Measurements from ENCODE around the gene RAD50.

RAD50 gene

DNA sequence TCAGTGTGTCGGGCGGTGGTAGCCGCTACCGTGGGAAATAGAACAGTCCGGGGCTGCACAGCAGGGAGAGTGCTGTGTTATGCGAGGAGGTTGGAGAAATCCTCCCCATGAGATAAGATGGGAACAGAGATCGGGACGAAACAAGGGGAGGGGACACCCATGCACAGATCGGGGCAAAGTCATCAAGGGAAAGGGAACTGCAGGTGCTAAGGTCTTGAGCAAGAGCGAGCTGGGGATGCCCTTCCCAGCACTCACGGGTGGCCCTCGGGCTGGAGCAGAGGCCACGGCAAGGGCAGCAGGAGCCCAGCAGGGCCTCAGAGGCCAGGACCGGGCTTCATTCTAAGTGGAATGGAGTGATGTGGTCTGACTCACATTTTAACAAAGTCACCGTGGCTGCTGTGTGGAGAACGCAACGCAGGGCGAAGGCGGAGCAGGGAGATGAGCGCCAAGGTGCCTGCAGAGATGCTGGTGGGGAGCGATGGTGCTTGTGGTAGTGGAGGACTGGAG, 108.8 kb downstream of the RAD50 start:
- H3F3A ChIP-seq (ENCODE audit: insufficient read depth) = no peaks in the 10 kb centered on the region
- H3K9me3 ChIP-seq (ENCODE audit: insufficient read depth, low read length) = no peaks in the 10 kb centered on the region
- H3K9me2 ChIP-seq (replicated peaks; ENCODE audit: insufficient read depth, low read length) = no peaks in the 10 kb centered on the region
- no peak overlapping the region for H2AFZ ChIP-seq (ENCODE audit: low read depth, low read length, severe bottlenecking)
- H3K4me3 ChIP-seq (ENCODE audit: insufficient read depth, low read length, poor library complexity, severe bottlenecking) = no peak overlapping the region
- no peak overlapping the region for H3K27ac ChIP-seq (ENCODE audit: low read depth, low read length)
- H3K9ac ChIP-seq (ENCODE audit: low read length) = no peak overlapping the region
- H3K27me3 ChIP-seq (ENCODE audit: low read length) = no peaks in the 10 kb centered on the region
- no peaks in the 10 kb centered on the region for H3K79me2 ChIP-seq (ENCODE audit: insufficient read depth, low read length)
- no peak for TF ChIP-seq EZH2phosphoT487 (conservative IDR thresholded peaks at IDR 0.05; ENCODE audit: low read length)
- TF ChIP-seq, protein P1, sequence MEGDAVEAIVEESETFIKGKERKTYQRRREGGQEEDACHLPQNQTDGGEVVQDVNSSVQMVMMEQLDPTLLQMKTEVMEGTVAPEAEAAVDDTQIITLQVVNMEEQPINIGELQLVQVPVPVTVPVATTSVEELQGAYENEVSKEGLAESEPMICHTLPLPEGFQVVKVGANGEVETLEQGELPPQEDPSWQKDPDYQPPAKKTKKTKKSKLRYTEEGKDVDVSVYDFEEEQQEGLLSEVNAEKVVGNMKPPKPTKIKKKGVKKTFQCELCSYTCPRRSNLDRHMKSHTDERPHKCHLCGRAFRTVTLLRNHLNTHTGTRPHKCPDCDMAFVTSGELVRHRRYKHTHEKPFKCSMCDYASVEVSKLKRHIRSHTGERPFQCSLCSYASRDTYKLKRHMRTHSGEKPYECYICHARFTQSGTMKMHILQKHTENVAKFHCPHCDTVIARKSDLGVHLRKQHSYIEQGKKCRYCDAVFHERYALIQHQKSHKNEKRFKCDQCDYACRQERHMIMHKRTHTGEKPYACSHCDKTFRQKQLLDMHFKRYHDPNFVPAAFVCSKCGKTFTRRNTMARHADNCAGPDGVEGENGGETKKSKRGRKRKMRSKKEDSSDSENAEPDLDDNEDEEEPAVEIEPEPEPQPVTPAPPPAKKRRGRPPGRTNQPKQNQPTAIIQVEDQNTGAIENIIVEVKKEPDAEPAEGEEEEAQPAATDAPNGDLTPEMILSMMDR (IDR thresholded peaks at IDR 0.05; ENCODE audit: insufficient read depth, low read length, poor library complexity, severe bottlenecking) = no peak
- H3K4me2 ChIP-seq (ENCODE audit: low read depth, low read length, poor library complexity, severe bottlenecking) = no peak overlapping the region
- H3K36me3 ChIP-seq (ENCODE audit: low read length) = no peaks in the 10 kb centered on the region
- H4K20me1 ChIP-seq (ENCODE audit: low read depth, low read length) = no peaks in the 10 kb centered on the region

DNA sequence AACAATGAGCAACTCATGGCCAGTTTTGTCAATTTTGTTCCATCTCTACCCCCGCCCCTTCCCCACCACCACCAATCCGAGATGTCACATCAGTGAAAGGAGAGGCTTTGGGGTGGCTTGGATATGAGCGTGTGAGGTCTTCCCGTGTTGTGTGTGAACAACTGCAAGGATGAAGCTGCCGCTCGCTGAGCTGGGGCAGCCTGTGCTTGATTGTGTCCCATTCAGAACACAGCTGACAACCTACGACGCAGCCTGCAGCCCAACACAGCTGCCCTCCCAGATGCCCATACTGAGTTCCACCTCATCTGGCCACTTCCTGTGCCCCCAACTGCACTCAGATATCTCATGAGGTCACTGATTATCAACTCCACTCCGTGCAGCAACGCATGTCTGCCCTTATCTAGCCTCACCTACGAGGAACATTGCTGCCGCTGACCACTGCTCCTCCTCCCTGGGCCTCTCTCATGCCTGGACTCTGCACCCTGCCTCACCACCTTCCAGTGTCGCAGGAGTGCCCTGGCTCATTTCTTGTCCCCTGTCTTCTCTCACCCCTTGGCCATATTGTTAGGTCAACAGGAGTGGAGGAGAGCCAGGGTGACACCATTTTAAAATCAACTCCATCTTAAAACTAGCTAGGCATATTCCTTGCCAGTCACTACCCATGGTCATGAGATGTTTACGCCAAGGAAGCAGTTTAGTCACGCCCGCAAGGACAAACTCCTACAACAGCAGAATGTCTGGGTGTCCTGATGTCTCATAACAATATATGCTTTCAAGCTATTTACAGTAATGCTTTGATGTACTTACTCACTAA, 109.7 kb downstream of the RAD50 start:
- H3K27me3 ChIP-seq (ENCODE audit: low read length) = no peaks in the 10 kb centered on the region
- no peaks in the 10 kb centered on the region for H3K79me2 ChIP-seq (ENCODE audit: insufficient read depth, low read length)
- H3K27ac ChIP-seq (ENCODE audit: low read depth, low read length) = no peak overlapping the region
- no peak overlapping the region for H2AFZ ChIP-seq (ENCODE audit: low read depth, low read length, severe bottlenecking)
- no peaks in the 10 kb centered on the region for H3F3A ChIP-seq (ENCODE audit: insufficient read depth)
- no peaks in the 10 kb centered on the region for H4K20me1 ChIP-seq (ENCODE audit: low read depth, low read length)
- H3K36me3 ChIP-seq (ENCODE audit: low read length) = no peaks in the 10 kb centered on the region
- H3K9me3 ChIP-seq (ENCODE audit: insufficient read depth, low read length) = no peaks in the 10 kb centered on the region
- H3K9ac ChIP-seq (ENCODE audit: low read length) = no peak overlapping the region
- no peaks in the 10 kb centered on the region for H3K9me2 ChIP-seq (replicated peaks; ENCODE audit: insufficient read depth, low read length)
- TF ChIP-seq EZH2phosphoT487 (conservative IDR thresholded peaks at IDR 0.05; ENCODE audit: low read length) = no peak
- TF ChIP-seq, protein P1 (IDR thresholded peaks at IDR 0.05; ENCODE audit: insufficient read depth, low read length, poor library complexity, severe bottlenecking) = no peak
- no peak overlapping the region for H3K4me3 ChIP-seq (ENCODE audit: insufficient read depth, low read length, poor library complexity, severe bottlenecking)
- no peak overlapping the region for H3K4me2 ChIP-seq (ENCODE audit: low read depth, low read length, poor library complexity, severe bottlenecking)

DNA sequence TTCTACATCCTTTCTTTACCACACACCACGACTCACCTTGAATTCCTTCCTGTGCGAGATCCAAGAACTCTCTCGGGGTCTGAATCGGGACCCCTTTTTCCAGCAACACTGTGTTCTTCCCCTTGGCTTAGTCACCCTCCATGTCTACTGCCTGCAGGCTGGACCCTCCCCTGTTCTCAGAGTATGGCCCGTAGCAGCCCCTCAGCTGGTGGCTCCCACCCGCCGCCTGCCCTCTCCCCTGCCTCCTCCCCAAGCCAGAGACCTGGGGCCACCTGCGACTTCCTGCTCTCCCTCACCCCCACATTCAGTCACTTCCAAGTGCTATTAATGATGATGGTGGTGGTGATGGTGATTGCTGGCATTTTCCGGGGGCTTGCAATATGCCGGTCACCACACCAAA, 110.5 kb downstream of the RAD50 start:
- Histone ChIP-seq H3K9me2 (replicated peaks; ENCODE audit: insufficient read depth, low read length) (no peaks in the 10 kb centered on the region), H2AFZ (ENCODE audit: low read depth, low read length, severe bottlenecking) (no peak overlapping the region), H3K27me3 (ENCODE audit: low read length) (no peaks in the 10 kb centered on the region), H3K9ac (ENCODE audit: low read length) (no peak overlapping the region), H3K27ac (ENCODE audit: low read depth, low read length) (no peak overlapping the region), H3K4me3 (ENCODE audit: insufficient read depth, low read length, poor library complexity, severe bottlenecking) (no peak overlapping the region), H3K36me3 (ENCODE audit: low read length) (no peaks in the 10 kb centered on the region), H3F3A (ENCODE audit: insufficient read depth) (no peaks in the 10 kb centered on the region), H3K9me3 (ENCODE audit: insufficient read depth, low read length) (no peaks in the 10 kb centered on the region), H3K79me2 (ENCODE audit: insufficient read depth, low read length) (no peaks in the 10 kb centered on the region), H4K20me1 (ENCODE audit: low read depth, low read length) (no peaks in the 10 kb centered on the region), H3K4me2 (ENCODE audit: low read depth, low read length, poor library complexity, severe bottlenecking) (no peak overlapping the region)
- TF ChIP-seq, protein P1 (IDR thresholded peaks at IDR 0.05; ENCODE audit: insufficient read depth, low read length, poor library complexity, severe bottlenecking) = no peak
- no peak for TF ChIP-seq EZH2phosphoT487 (conservative IDR thresholded peaks at IDR 0.05; ENCODE audit: low read length)

Measured in SU-DHL-6 (cell line).